NCI-H2227 treated with DMSO at 0.1 percent for 48 hours (cell line): ENCODE data around the gene DYRK1A.

ENCODE experiments used
- DNase-seq: peaks from one replicate; lab custom pipeline; 2025; lab: John Stamatoyannopoulos, UW

Gene DYRK1A

DNA sequence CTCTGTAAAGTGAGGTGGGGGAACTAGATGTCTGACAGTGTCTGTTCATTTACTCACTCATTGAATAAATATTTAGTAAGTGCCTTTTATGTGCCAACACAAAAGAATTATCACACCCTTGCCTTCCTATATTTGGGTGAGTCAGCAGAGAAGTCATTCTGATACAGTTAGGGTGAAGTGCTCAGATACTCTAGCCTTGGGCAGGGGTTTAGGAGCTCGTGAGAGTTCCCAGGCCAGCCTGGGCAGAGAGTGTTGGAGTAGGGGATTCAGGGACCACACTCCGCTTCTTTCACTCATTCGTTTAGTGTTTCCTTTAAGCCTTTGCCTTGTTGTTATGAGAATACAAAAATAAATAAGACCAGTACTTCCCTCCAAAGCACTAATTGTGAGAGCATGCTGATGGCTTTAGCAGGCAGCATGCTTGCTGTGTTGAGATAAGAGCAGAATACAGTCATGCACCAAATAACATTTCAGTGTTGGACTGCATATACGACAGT is 83.9 kb downstream of the DYRK1A start:
- DNase-seq = no peak

DNA sequence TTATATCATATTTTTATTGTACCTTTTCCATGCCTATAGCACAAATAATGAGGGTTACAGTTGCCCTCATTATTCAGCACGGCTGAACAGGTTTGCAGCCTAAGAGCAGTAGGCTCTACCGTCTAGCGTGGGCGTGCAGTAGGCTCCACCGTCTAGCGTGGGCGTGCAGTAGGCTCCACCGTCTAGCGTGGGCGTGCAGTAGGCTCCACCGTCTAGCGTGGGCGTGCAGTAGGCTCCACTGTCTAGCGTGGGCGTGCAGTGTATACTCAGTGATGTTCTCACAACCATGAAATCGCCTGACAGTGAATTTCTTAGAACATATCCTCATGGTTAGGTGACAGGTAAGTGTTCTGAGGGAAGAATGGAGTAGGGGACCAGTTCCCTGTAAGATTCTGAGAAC is 84.9 kb downstream of the DYRK1A start:
- no peak for DNase-seq

DNA sequence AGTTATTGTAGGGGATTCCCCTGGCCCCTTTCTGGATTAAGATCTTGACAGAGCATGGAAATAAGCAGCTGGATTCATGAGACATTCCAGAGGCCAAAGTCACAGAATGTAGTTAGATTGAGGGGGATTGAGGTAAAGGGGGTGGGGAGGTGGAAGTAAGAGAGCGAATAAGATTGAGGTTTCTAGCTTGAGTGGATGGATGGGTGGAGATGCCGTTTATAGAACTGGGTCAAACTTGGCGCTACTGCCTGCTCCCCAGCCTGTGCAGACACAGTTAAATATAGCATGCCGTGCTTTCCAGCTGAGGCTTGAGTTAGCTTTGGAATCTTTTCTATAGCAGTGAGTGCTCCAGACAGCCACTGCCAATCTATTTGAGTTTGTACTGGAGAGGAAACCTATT is 85.7 kb downstream of the DYRK1A start:
- DNase-seq = peak; percentile 38

DNA sequence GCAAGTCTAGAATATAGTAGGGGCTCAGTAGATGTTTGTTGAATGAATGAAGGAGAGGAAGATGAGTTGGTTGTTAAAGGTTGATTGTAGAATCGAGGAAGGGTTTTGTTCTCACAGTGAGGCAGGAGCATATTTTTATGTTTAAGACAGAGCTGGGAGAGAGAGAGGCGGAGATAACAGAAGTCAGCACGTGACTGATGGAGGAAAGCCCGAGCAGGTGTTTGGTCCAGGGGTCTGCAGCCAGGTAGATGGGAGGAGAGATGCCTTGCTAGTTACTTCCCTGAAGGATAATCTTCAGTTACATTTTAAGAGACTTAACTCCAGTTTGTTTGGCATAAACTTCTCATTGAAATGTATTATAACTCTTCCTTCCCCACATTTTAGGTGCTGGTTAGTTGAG is 86.8 kb downstream of the DYRK1A start:
- no peak for DNase-seq

DNA sequence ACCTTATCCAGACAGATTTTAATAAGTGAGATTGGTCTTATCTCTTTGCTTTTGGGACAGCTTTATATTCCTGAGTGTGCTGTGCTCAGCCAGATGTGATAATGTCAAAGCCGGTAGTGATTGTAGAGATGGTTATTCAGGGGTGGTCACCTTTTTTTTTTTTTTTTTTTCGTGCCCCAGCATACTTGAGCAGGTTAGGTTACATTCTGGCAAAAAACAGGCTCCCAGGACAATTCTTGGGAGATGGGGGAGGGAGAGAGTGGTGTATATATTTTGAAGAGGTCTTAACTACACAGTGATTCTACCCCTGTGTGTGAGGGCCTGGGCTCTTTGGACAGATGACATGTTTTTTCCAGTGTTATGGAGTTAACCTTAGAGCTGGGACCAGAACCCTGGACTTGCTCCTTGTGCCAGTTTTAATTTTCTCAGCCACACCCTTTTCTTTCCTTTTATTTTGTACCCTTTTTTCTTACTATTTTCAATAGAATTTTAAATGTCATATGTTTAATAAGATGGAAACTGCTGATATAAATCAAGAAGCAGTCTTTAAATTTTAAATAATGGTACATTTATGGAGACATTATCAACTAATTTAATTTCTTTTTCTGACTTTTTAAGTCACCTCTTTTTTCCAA is 88.4 kb downstream of the DYRK1A start:
- DNase-seq = no peak

DNA sequence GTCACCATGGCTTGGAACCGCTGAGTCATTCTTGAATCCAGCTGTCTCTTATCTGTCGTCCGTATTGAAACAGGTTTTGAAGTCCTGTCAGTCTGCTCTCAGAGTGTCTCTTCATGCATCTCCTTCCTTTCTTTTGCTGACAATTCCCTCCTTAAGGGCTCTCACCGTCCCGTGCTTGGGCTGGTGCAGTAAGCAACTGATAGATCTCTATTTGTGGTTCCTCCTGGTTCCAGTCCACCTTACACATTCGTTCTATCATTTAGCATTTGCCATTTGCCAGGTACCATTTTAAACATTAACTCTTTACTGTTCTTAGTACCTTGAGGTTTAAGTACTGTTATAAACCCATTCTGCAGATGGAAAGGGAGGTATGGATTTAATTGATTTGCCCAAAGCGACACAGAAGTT is 88.9 kb downstream of the DYRK1A start:
- DNase-seq = no peak

DNA sequence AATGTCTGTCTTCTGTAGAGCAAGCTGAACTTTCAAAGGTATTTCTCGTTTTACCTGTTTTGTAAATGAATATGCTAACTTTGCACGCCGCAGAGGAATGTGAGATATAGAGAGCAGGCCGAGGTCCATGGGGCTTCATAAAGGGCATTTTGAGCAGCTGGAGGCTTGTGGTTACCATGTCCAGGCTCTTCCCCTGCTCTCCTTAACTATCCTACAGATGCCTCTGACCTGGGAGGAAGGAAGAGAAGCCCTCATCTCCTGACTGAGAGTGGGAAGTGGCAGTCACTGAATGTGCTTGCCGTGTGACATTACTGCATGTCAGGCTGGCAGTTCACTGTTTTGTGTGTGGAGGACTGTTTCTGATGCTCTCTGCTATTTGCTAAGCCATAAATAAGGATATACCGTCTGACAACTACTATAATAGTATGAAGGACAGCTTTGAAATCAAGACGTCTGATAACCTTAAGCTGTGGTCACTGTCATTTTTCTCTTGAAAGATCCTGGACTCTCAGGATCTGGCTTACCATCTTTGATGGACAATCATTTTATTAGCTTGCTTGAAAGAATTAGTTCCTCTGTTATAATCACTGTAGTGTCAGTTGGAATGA is 92.2 kb downstream of the DYRK1A start:
- no peak for DNase-seq

DNA sequence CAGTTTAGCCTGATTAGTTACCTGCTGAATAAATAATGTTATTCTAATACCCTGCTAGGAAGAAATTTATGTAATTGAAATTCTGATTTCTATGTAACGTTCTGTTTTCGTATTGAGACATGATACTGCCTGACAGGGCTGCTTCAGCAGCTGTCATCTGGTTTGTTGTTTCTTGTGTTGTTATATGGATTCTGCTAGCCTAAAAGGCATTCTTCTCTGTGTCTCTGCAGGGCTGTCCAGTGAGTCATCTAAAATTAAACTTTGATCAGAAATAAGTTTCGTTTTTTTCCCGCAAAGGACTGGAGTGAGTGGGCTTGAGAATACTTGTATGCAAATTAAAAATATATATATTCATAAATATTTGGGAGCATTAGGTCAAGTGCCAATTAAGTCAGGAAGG is 93.0 kb downstream of the DYRK1A start:
- DNase-seq = no peak

DNA sequence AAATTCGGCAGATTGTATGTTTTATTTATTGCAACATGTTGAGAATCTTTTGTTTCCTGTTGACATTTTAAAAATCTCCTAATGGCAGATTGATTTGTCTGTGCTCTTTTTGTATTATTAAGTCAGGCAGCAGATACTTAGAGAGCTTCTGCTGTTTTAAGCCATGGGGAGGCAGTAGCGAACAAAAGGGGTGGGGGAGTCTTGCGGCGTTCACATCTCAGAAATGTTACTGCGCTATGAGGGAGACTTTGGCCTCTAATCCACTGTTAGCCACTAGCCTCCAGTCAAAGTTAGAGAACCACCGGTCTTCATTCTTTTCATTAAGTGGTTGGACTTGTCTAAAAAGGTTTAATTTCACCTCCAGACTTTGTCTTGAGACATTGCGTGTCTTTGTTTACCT is 93.6 kb downstream of the DYRK1A start:
- no peak for DNase-seq

DNA sequence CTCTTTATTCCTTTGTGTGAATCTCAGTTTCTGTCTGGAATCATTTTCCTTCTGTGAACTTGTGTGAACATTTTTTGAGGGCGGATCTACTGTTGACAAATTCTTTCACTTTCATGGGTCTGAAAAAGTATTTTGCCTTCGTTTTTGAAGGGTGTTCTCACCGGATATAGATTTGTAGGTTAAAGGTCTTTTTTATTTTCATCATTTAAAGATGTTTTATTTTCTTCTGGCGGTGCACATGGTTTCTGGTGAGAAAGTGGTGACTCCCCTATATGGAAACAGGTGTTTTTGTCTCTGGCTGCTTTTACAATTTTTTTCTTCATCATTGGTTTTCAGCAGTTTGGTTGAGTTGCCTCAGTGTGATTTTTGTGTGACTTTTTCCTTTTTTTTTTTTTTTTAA is 94.9 kb downstream of the DYRK1A start:
- no peak for DNase-seq

DNA sequence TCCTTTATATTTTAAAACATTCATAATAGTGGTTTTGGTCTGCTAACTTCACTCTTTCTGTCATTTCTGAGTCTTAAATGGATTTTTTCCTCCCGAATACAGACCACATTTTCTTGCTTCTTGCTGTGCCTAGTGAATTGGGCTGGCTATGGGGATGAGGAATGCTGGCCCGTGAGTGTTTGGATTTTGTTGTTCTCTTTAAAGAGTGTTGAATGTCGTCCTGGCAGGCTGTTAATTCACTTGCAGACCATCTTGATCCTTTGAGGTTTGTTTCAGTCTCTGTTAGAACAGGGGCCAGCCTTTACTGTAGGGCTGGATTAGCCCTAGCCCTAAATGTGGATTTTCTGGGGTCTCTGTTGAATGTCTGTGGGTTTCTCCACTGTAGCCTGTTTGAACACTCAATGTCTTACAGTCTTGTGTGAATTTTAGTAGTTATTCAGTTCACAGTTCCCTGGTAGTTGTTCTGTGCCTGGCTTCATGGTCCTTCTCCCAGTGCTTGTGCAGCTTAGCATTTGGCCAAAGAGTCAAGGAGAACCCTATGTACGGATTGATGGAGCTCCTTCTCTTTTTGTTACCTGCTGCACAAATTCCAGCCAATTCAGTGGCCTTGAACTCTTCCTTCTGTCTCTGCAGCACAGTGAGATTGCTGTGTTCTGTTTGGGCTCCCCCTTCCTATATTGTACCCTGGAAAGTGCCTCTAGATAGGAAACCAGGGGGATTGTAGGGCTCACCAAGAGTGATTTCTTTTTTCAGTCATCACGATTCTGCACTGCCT is 95.7 kb downstream of the DYRK1A start:
- no peak for DNase-seq

DNA sequence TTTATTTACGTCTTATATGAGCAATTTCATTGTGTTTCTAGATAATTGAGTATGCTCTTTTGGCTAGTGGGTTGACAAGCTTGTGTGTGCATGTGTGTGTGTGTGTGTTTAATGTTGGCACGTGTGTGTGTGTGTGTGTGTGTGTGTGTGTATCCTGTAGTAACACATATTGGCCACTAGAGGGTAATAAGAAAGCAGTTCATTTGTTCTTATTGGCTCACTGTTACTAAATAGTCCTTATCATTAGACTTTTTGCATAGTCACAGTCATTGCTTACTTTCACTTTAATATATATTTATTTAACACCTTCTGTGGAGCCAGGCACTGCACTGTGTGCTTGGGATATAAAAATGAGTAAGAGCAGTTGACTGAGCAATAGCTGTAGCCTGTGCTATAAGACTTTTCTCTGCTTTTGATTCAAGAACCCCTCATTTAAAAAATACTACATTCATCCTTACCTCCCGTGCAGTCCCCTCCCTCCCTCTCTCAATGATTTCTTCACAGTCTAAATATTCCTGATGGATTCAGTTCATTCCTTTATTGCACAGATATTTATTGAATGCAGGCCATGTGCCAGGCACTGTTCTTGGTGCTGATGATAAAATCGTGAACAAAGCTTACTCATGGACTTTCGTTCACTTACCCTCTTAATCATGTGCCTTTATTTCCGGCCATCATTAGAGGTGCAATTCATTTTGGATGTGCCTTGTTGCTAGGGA is 96.7 kb downstream of the DYRK1A start:
- DNase-seq = peak; percentile 23

DNA sequence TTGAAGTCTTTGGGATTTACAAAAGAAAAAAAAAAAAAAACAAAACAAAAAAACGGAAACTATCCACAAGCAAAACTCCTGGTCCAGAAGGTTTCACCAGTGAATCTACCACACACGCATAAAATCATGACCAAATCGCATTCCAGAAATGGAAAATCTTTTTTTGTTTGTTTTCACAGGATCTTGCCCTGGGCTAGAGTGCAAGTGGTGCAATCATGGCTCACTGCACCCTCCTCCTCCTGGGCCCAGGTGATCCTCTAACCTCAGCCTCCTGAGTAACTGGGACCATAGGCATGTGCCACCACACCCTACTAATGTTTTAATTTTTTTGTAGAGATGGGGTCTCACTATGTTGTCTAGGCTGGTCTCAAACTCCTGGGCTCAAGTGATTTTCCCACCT is 100.5 kb downstream of the DYRK1A start:
- no peak for DNase-seq

DNA sequence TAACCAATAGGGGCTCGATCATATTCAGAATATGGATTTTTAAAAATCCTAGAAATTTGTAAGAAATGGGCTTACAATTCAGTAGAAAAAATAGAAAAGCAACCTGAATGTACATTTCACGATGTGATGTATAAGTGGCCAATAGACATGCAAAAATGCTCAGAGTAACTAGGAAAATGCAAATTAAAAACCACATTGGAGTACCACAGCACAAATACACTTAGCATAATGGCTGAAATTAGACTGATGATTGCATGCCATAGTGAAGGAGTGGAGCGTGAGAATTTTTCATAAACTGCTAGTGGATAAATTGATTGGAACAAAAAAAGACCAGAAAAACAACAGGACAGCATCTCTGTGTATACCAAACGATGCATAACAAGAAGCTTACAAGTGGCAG is 102.3 kb downstream of the DYRK1A start:
- no peak for DNase-seq

DNA sequence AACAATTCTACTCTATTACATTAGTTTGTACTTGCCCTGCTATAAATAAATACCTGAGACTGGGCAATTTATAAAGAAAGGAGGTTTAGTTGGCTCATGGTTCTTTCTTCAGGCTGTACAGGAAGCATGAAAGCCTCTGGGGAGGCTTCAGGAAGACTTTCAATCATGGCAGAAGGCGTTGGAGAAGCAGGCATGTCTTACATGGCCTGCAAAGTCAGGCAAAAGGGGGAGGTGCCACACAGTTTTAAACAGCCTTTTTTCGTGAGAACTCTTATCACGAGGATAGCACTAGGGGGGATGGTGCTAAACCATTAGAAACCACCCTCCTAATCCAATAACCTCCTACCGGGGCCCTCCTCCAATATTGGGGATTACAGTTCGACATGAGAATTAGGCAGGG is 102.9 kb downstream of the DYRK1A start:
- no peak for DNase-seq

DNA sequence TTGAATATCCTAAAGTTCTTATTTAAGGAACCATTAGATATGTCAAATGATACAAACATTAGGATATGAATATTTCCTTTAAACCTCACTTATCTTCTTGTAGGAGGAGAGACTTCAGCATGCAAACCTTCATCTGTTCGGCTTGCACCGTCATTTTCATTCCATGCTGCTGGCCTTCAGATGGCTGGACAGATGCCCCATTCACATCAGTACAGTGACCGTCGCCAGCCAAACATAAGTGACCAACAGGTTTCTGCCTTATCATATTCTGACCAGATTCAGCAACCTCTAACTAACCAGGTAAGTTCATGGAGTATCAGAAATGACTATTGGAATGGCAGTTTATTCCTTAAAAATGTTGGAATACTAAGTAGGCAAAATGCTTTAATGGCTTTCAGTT is 106.0 kb downstream of the DYRK1A start:
- no peak for DNase-seq

DNA sequence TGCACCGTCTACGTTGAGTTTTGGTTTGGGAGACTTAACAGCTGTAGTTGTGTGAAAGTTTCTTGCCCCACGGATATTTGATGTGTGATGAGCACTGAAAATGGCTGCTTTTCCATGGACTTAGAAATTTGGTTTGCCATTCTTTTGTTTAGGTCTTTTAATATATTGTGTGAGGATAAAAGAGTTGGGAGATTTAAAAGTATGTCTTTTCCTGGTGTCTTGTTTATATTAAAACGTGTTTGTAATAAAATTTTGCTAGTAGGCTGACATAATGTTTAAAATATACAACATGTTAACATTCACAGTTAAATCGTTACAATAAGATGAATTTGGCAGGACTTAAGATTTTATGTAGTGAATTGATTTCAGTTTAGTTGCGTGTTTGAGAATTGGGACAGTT is 106.9 kb downstream of the DYRK1A start:
- DNase-seq = no peak

DNA sequence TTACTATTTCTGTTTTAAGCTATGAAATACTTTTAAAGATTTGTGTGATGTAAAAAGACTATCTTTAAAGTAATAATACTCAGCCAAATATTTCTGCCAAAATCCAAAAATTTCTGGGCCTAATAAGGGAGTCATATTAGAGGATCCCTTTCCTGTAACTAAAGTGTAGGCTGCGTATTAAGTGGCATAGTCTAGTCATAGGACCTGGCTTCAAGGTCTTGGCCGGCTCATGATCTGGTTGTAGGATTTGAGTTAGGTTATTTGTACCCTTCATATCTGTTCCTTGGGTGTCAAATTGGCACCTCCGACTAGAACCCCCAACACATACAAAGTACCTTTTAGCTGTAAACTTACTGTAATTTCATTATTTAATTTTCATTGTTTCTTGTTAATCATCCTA is 107.8 kb downstream of the DYRK1A start:
- DNase-seq = no peak

DNA sequence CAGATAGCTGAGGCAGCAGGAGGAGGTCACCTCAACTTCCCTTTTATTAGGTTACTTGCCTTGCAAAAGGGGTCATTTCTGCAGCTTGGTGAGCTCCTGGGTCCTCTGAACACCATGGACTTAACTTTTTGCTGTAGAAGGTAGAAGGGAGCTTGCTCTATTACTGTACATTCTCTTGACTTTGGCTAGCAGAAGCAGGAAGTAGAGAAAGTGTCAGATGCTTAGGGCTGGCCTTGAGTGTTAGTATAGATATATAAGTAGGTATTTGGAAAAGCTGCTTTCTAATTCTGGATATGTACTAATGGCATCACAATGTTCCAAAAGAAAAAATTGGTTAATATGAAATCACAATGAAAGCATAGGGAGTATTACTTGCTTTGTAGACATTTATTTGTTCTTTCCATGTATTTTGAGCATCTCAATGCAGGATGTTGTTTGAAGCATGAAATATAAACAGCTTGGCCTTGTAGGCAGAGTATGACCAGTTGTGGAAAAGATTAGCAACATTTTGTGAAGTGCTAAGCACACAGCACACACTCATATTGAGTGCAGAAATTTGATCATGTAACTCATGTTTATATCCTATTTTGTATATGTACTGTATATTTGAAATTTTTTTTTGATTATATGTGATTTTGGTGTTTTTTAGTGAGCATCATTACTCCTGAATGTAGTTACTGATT is 108.8 kb downstream of the DYRK1A start:
- DNase-seq = no peak

DNA sequence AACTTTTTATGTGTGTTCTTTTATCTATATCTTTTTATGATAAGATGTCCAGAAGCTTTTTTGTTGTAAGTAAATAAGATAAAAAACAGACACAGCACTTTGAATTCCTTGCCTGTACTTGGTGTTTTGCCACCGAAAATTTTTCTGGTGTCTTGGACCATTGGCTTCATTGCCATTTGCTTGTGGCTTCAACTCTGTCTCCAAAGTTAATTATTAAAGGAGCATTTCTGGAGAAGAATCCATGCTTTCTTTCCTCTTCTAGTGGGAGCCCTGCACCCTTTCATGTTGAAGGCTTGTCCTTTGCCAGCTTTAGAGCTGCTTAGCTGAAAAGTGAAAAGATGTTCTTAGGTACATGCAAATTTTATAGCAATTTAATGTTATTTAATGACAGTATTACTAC is 112.2 kb downstream of the DYRK1A start:
- DNase-seq = no peak

DNA sequence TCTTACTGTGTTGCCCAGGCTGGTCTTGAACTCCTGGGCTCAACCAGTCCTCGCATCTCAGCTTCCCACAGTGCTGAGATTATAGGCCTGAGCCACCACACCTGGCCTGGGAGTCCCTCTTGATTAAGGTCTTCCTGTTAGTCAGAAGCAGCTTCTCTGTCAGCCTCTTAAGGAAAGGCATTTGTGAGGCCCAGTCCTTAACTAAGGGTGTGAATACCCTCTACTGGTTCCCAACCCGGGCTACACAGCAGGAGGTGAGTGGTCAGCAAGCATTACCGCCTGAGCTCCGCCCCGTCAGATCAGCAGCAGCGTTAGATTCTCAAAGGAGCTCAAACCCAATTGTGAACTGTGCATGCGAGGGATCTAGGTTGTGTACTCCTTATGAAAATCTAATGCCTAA is 117.2 kb downstream of the DYRK1A start:
- no peak for DNase-seq
